Hippocampal formation (tissue), 2 donors: Measurements from ENCODE around the gene COX8C.

ENCODE experiments used
- DNase-seq, 2 donors: peaks; one replicate each; lab custom pipeline; 2025; lab: John Stamatoyannopoulos, UW

The COX8C gene

GRCh38 chr14:93369713-93370266 is 22.8 kb downstream of the COX8C start:
- no peak for DNase-seq

- DNase-seq: no peak
Measured at GRCh38 chr14:93375673-93376156, 28.7 kb downstream of the COX8C start.

GRCh38 chr14:93379831-93380230 is 32.8 kb downstream of the COX8C start:
- no peak for DNase-seq

GRCh38 chr14:93381644-93382043 is 34.7 kb downstream of the COX8C start:
- no peak for DNase-seq

GRCh38 chr14:93384256-93384655 is 37.3 kb downstream of the COX8C start:
- DNase-seq: peak in 1 of 2 donors; percentile 48

GRCh38 chr14:93395231-93395630 is 48.2 kb downstream of the COX8C start:
- no peak for DNase-seq

GRCh38 chr14:93396456-93396855 is 49.5 kb downstream of the COX8C start:
- no peak for DNase-seq
